Thyroid gland (tissue), 4 donors: ENCODE results near the gene ARL2.

Experiments used
- POLR2A ChIP-seq, 2 donors: fragments of 450-650 bp; IDR thresholded peaks; one replicate each; pipeline ENCODE4 v1.6.1; 2017; ENCODE audit warnings: antibody characterized with exemption in 2 of 2, mild to moderate bottlenecking in 2 of 2, moderate library complexity in 1 of 2
- TF ChIP-seq, protein P1 (sequence below), 6 experiments: fragments of 200-600 bp in 3 of 6; fragments of 450-650 bp in 3 of 6; sonication (generic) in 3 of 6; IDR thresholded peaks; one replicate each; pipeline ENCODE4 v1.5.1; 2016 to 2019; ENCODE audit warnings: antibody characterized with exemption in 6 of 6, mild to moderate bottlenecking in 2 of 6, inconsistent platforms in 1 of 6, moderate library complexity in 1 of 6

- TF ChIP-seq, protein P1, sequence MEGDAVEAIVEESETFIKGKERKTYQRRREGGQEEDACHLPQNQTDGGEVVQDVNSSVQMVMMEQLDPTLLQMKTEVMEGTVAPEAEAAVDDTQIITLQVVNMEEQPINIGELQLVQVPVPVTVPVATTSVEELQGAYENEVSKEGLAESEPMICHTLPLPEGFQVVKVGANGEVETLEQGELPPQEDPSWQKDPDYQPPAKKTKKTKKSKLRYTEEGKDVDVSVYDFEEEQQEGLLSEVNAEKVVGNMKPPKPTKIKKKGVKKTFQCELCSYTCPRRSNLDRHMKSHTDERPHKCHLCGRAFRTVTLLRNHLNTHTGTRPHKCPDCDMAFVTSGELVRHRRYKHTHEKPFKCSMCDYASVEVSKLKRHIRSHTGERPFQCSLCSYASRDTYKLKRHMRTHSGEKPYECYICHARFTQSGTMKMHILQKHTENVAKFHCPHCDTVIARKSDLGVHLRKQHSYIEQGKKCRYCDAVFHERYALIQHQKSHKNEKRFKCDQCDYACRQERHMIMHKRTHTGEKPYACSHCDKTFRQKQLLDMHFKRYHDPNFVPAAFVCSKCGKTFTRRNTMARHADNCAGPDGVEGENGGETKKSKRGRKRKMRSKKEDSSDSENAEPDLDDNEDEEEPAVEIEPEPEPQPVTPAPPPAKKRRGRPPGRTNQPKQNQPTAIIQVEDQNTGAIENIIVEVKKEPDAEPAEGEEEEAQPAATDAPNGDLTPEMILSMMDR (IDR thresholded peaks at IDR 0.05) = no peak
- TF ChIP-seq POLR2A (IDR thresholded peaks at IDR 0.05) = no peak
Measured at GRCh38 chr11:65045728-65046127, 31.8 kb downstream of the ARL2 start.
